ENCODE data around the gene PNMA6E.

PNMA6E gene

DNA sequence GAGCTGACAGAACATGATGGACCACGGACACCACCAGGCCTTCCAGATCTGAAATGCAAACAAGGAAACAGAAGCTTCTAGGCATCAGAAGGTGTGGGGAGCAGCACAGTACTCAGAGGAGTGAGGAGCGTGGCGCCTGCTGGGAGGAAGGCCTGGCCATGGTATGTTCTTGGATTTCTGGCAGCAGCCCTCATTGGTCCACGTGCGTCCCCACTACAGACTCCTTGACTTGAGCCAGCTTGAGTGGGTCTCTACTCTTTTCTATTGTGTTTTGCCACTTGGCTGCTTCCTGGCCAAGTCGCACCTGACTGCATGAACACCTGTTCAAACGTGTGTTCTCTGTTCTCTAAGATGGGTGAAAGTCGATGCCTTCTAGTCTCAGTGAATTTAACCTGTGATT lies 49.2 kb downstream of the PNMA6E start:
- no peak for DNase-seq (ENCODE audit: low read depth in 2 of 2)

DNA sequence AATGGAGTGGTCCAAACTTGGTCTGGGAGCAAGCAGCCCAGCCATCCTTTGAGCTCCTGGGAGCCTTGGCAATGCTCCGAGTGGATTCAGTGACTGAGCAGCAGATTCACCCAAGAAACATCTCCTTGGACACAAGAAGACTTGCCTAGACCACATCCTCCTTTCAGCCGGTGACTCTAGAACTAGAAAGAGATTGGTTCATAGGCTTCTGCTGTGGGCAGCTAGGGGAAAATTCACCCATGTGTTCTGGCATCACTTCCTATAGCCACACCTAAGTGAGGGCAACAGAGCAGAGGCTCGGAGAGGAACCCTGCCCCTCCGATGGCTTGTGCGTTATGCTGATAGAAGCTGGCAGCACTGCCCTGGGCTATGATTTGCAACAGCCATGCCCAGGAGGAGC lies 51.2 kb downstream of the PNMA6E start:
- no peak for DNase-seq (ENCODE audit: low read depth in 2 of 2)

DNA sequence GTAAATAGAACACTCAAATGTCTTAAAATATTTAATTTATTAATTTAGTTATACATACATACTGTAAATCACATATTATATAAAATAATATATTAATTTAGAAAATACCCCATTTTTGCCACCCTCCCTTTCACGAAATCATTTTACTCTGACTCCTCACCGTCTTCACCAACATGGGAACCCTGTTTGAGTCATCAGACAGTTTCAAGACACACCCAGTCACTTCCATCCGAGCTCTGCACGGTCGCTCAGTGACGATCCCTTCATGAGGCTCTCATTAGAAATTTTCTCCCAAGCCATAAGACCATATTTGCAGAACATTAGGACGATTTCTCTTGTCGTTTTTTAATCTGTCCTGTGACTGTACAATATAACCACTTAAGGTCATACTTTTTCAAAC lies 52.7 kb downstream of the PNMA6E start:
- DNase-seq (ENCODE audit: low read depth in 2 of 2): no peak

DNA sequence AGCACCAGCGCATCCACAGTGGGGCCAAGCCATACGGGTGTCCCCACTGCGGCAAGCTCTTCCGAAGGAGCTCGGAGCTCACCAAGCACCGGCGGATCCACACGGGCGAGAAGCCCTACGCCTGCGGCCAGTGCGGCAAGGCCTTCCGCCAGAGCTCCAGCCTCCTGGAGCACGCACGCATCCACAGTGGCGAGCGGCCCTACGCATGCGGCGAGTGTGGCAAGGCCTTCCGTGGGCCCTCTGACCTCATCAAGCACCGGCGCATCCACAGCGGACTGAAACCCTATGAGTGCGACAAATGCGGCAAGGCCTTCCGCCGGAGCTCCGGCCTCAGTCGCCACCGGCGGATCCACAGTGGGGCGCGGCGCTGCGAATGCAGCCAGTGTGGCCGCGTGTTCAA lies 53.6 kb downstream of the PNMA6E start:
- DNase-seq (ENCODE audit: low read depth in 2 of 2): no peak

Data from stimulated activated CD8-positive, alpha-beta memory T cell treated with anti-CD3 and anti-CD28 coated beads, Interleukin-2, amount 100 ng/mL, for 1 hour (primary cell).